T-helper 1 cell treated with Interleukin-12 subunit alpha and Interleukin-12 subunit beta and Interleukin-4 antibody, amounts not matched to agents 30 μg/mL and 1 μg/mL, for 36 hours (primary cell): ENCODE results near the gene KIF4B.
"Not testable (repeated sequence)": the region's sequence is repeated elsewhere in the genome, so short reads cannot be mapped to it uniquely, and the experiment has no call there.

Source experiments
- H3K27ac Mint-ChIP-seq: one replicate; pipeline ENCODE4 v1.8.0; 2021; ENCODE audit warnings: mild to moderate bottlenecking, mixed read lengths
- H3K27me3 Mint-ChIP-seq: one replicate; pipeline ENCODE4 v1.8.0; 2021; ENCODE audit warnings: low read depth, mixed read lengths
- H3K36me3 Mint-ChIP-seq: one replicate; pipeline ENCODE4 v1.8.0; 2021; ENCODE audit warnings: low read depth, mixed read lengths
- H3K4me1 Mint-ChIP-seq: one replicate; pipeline ENCODE4 v1.8.0; 2021; ENCODE audit warnings: low read depth, mixed read lengths
- H3K4me3 Mint-ChIP-seq: one replicate; pipeline ENCODE4 v1.8.0; 2021; ENCODE audit warnings: mild to moderate bottlenecking, moderate library complexity, mixed read lengths
- H3K9me3 Mint-ChIP-seq: one replicate; pipeline ENCODE4 v1.8.0; 2021; ENCODE audit warnings: mixed read lengths

KIF4B gene

GRCh38 chr5:154989626-154990025 is 23.9 kb upstream of the KIF4B start:
- peaks cover 19% of the 10 kb centered on the region for H3K27me3 Mint-ChIP-seq
- H3K4me3 Mint-ChIP-seq: no peak overlapping the region
- no peaks in the 10 kb centered on the region for H3K9me3 Mint-ChIP-seq
- H3K27ac Mint-ChIP-seq: no peak overlapping the region
- no peaks in the 10 kb centered on the region for H3K36me3 Mint-ChIP-seq
- H3K4me1 Mint-ChIP-seq: no peaks in the 10 kb centered on the region

GRCh38 chr5:154993461-154993860 is 20.1 kb upstream of the KIF4B start:
- Mint-ChIP-seq H3K4me3 (no peak overlapping the region), H3K9me3 (no peaks in the 10 kb centered on the region)

GRCh38 chr5:154995679-154996078 is 17.9 kb upstream of the KIF4B start:
- Mint-ChIP-seq H3K27me3 (peaks cover 31% of the 10 kb centered on the region), H3K27ac (no peak overlapping the region), H3K36me3 (no peaks in the 10 kb centered on the region), H3K9me3 (no peaks in the 10 kb centered on the region), H3K4me3 (no peak overlapping the region), H3K4me1 (no peaks in the 10 kb centered on the region)

More at GRCh38 chr5:154993461-154993860, 20.1 kb upstream of the KIF4B start:
- H3K36me3 Mint-ChIP-seq: no peaks in the 10 kb centered on the region
- H3K27ac Mint-ChIP-seq: no peak overlapping the region
- peaks cover 18% of the 10 kb centered on the region for H3K27me3 Mint-ChIP-seq
- H3K4me1 Mint-ChIP-seq: no peaks in the 10 kb centered on the region

GRCh38 chr5:154997746-154998145 is 15.8 kb upstream of the KIF4B start:
- H3K36me3 Mint-ChIP-seq: no peaks in the 10 kb centered on the region
- H3K9me3 Mint-ChIP-seq: no peaks in the 10 kb centered on the region
- no peaks in the 10 kb centered on the region for H3K4me1 Mint-ChIP-seq
- peaks cover 32% of the 10 kb centered on the region for H3K27me3 Mint-ChIP-seq
- H3K27ac Mint-ChIP-seq: no peak overlapping the region
- H3K4me3 Mint-ChIP-seq: no peak overlapping the region

DNA sequence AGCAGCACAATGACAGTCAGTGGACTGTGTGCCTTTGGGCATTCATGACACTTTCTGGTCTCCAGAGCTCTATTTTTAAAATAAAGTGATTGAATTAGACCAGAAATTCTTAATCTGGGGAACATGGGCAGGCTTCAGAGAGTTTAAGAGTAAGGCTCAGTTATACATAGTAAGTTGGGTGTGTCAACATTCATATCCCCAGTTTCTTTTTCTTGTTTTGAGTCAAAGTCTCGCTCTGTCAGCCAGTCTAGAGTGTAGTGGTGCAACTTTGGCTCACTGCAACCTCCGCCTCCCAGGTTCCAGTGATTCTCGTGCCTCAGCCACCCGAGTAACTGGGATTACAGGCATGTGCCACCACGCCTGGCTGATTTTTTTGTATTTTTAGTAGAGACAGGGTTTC is 13.7 kb upstream of the KIF4B start:
- Mint-ChIP-seq H3K4me3 (no peak overlapping the region), H3K27ac (no peak overlapping the region), H3K36me3 (no peaks in the 10 kb centered on the region), H3K9me3 (no peaks in the 10 kb centered on the region), H3K4me1 (no peaks in the 10 kb centered on the region), H3K27me3 (peaks cover 32% of the 10 kb centered on the region)

- Mint-ChIP-seq H3K4me1 (no peaks in the 10 kb centered on the region), H3K9me3 (no peaks in the 10 kb centered on the region), H3K36me3 (no peaks in the 10 kb centered on the region), H3K27ac (no peak overlapping the region), H3K27me3 (peaks cover 32% of the 10 kb centered on the region), H3K4me3 (no peak overlapping the region)
These were observed 12.0 kb upstream of the KIF4B start for GRCh38 chr5:155001523-155001922.

DNA sequence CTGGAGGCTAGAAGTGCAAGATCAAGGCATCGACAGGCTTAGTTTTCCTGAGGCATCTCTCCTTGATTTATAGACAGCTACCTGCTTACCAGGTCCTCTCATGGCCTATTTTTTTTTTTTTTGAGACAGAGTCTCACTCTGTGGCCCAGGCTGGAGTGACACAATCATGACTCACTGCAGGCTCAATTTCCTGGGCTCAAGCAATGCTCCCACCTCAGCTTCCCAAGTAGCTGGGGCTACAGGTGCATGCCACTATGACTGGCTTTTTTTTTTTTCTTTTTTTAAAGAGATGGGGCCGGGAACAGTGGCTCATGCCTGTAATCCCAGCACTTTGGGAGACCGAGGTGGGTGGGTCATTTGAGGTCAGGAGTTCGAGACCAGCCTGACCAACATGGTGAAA is 10.8 kb upstream of the KIF4B start:
- peaks cover 26% of the 10 kb centered on the region for H3K27me3 Mint-ChIP-seq
- H3K4me1 Mint-ChIP-seq, H3K4me3 Mint-ChIP-seq, H3K27ac Mint-ChIP-seq, H3K9me3 Mint-ChIP-seq, H3K36me3 Mint-ChIP-seq: not testable (repeated sequence)

- Mint-ChIP-seq H3K9me3 (no peaks in the 10 kb centered on the region), H3K36me3 (no peaks in the 10 kb centered on the region), H3K4me1 (no peaks in the 10 kb centered on the region), H3K27ac (no peak overlapping the region), H3K27me3 (peaks cover 13% of the 10 kb centered on the region), H3K4me3 (no peak overlapping the region)
These were observed 9.3 kb upstream of the KIF4B start for GRCh38 chr5:155004138-155004744.

- not testable (repeated sequence) for H3K9me3 Mint-ChIP-seq, H3K27ac Mint-ChIP-seq, H3K36me3 Mint-ChIP-seq, H3K4me1 Mint-ChIP-seq, H3K27me3 Mint-ChIP-seq, H3K4me3 Mint-ChIP-seq
These were observed 7.3 kb upstream of the KIF4B start for GRCh38 chr5:155006265-155006664.

- no peaks in the 10 kb centered on the region for H3K36me3 Mint-ChIP-seq
- no peak overlapping the region for H3K27ac Mint-ChIP-seq
- H3K9me3 Mint-ChIP-seq: no peaks in the 10 kb centered on the region
- H3K27me3 Mint-ChIP-seq: peaks cover 17% of the 10 kb centered on the region
- no peaks in the 10 kb centered on the region for H3K4me1 Mint-ChIP-seq
- H3K4me3 Mint-ChIP-seq: no peak overlapping the region
These were observed 4.9 kb upstream of the KIF4B start for GRCh38 chr5:155008669-155009068.

DNA sequence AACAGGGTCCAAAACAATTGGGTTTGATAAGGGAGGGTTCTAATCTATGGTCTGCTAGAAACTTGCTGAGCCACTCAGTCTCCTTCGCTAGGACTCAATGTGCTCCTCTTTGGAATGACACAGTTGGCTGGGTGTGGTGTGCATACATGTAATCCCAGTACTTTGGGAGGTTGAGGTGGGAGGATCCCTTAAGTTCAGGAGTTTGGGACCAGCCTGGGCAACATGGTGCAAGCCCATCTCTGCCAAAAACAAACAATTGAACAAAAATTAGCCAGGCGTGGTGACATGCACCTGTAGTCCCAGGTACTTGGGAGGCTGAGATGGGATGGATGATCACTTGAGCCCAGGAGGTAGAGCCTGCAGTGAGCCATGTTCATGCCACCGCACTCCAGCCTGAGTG is 2.7 kb upstream of the KIF4B start:
- H3K27me3 Mint-ChIP-seq: peaks cover 17% of the 10 kb centered on the region

DNA sequence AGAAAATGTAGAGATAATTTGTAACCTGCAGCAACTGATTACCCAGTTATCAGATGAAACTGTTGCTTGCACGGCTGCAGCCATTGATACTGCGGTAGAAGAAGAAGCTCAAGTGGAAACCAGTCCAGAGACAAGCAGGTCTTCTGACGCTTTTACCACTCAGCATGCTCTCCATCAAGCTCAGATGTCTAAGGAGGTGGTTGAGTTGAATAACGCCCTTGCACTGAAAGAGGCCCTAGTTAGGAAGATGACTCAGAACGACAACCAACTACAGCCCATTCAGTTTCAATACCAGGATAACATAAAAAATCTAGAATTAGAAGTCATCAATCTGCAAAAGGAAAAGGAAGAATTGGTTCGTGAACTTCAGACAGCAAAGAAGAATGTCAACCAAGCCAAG is 1.7 kb downstream of the KIF4B start:
- no peaks in the 10 kb centered on the region for H3K36me3 Mint-ChIP-seq
- no peaks in the 10 kb centered on the region for H3K9me3 Mint-ChIP-seq
- no peak overlapping the region for H3K4me3 Mint-ChIP-seq
- peaks cover 14% of the 10 kb centered on the region for H3K27me3 Mint-ChIP-seq
- H3K4me1 Mint-ChIP-seq: peaks cover 2% of the 10 kb centered on the region
- H3K27ac Mint-ChIP-seq: no peak overlapping the region

More for the DNA sequence above, 2.7 kb upstream of the KIF4B start:
- H3K36me3 Mint-ChIP-seq: no peaks in the 10 kb centered on the region
- H3K27ac Mint-ChIP-seq: no peak overlapping the region
- no peaks in the 10 kb centered on the region for H3K4me1 Mint-ChIP-seq
- H3K9me3 Mint-ChIP-seq: no peaks in the 10 kb centered on the region
- H3K4me3 Mint-ChIP-seq: no peak overlapping the region

DNA sequence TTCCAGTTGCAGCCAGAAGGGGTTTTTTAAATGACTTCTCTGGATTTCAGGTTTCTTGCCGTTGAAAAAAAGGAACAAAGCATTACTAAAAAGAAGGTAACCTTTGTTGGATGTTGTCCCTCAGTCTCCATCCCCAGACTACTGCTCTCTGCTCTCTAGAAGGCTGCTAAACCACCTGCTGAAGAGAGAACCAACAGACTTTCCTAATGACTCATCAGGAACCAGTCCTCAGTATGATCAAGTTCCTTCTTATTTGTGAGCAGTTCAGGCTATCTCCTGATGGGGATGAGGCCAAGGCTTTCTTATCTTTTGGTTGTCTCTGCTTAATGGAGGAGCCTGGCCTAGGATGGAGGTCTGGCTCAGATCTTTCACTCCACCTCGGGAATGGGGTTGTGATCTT is 4.1 kb downstream of the KIF4B start:
- Mint-ChIP-seq H3K36me3 (no peaks in the 10 kb centered on the region), H3K4me1 (peaks cover 2% of the 10 kb centered on the region), H3K9me3 (no peaks in the 10 kb centered on the region), H3K27me3 (peaks cover 10% of the 10 kb centered on the region), H3K4me3 (no peak overlapping the region), H3K27ac (no peak overlapping the region)

GRCh38 chr5:155019601-155020226 is 6.2 kb downstream of the KIF4B start:
- no peaks in the 10 kb centered on the region for H3K9me3 Mint-ChIP-seq
- no peaks in the 10 kb centered on the region for H3K36me3 Mint-ChIP-seq
- H3K4me1 Mint-ChIP-seq: peaks cover 2% of the 10 kb centered on the region
- peaks cover 7% of the 10 kb centered on the region for H3K27me3 Mint-ChIP-seq
- no peak overlapping the region for H3K4me3 Mint-ChIP-seq
- no peak overlapping the region for H3K27ac Mint-ChIP-seq

GRCh38 chr5:155021842-155022241 is 8.3 kb downstream of the KIF4B start:
- H3K4me1 Mint-ChIP-seq: peaks cover 2% of the 10 kb centered on the region
- no peaks in the 10 kb centered on the region for H3K36me3 Mint-ChIP-seq
- H3K27ac Mint-ChIP-seq: no peak overlapping the region
- no peak overlapping the region for H3K4me3 Mint-ChIP-seq
- no peaks in the 10 kb centered on the region for H3K9me3 Mint-ChIP-seq
- peaks cover 7% of the 10 kb centered on the region for H3K27me3 Mint-ChIP-seq
